ENCODE measurements around the gene OR4S2. TPM values are rescaled to one million over a fixed set of nuclear protein-coding genes. Genes with fewer than 3 reads are reported as not detected.

The OR4S2 gene
- total and polyA plus RNA-seq, 2 experiments from 2014 or later, result not detected

DNA sequence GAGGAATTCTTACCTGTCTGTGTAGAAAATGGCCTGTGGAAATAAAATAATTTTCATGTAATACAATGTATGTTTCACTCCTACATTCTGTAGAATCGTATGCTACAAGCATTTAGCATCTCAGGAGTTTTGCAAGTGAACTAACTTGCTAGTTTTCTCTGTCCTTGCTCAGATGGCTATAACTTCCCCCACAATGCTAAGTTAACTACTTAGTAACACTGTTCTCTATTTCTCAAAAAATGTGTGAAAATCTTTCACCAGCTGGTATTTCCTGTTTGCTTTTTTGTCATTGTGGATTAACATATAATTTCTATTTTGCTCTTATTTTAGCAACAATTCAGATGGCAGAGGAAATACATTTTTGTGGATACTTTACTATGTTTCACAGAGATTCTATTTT is 4.4 kb downstream of the OR4S2 start:
- H3K79me2 ChIP-seq (ENCODE audit: insufficient read depth), result no peaks in the 10 kb centered on the region
- no peak overlapping the region for H3K4me2 ChIP-seq (ENCODE audit: unreplicated experiment)
- H3K27ac ChIP-seq, result no peak overlapping the region
- H3K9ac ChIP-seq, result no peak overlapping the region
- no peaks in the 10 kb centered on the region for H4K20me1 ChIP-seq (ENCODE audit: insufficient read depth)
- no peaks in the 10 kb centered on the region for H3K36me3 ChIP-seq (ENCODE audit: low read depth)
- TF ChIP-seq EZH2phosphoT487 (IDR thresholded peaks at IDR 0.05; ENCODE audit: insufficient read depth, low read depth), result no peak
- no peak for TF ChIP-seq EZH2 (IDR thresholded peaks at IDR 0.05; ENCODE audit: insufficient read depth, poor library complexity, severe bottlenecking)
- WGBS, 2 experiments (ENCODE audit: low coverage in 1 of 2, low lambda C conversion rate in 2 of 2, missing lambda C conversion rate in 2 of 2), result 10 to 17% methylated on average over 1 of the region's 1 CpG
- no peaks in the 10 kb centered on the region for H3K27me3 ChIP-seq (replicated peaks; ENCODE audit: insufficient read depth)
- H3K9me3 ChIP-seq (ENCODE audit: low read depth), result no peaks in the 10 kb centered on the region
- H3F3A ChIP-seq (ENCODE audit: insufficient read depth), result no peaks in the 10 kb centered on the region
- H3K4me1 ChIP-seq (ENCODE audit: insufficient read depth), result no peaks in the 10 kb centered on the region
- DNase-seq, result no peak
- in situ Hi-C loops (cut with MboI), result no loop called here
- H2AFZ ChIP-seq, result no peak overlapping the region
- no peak overlapping the region for H3K4me3 ChIP-seq
- no peaks in the 10 kb centered on the region for H3K9me2 ChIP-seq (ENCODE audit: insufficient read depth)

GRCh38 chr11:55655096-55655495 is 7.0 kb downstream of the OR4S2 start:
- H3K4me2 ChIP-seq (ENCODE audit: unreplicated experiment), result no peak overlapping the region
- no peaks in the 10 kb centered on the region for H3K9me3 ChIP-seq (ENCODE audit: low read depth)
- TF ChIP-seq EZH2phosphoT487 (IDR thresholded peaks at IDR 0.05; ENCODE audit: insufficient read depth, low read depth) (no peak), EZH2 (IDR thresholded peaks at IDR 0.05; ENCODE audit: insufficient read depth, poor library complexity, severe bottlenecking) (no peak)
- no peaks in the 10 kb centered on the region for H3K4me1 ChIP-seq (ENCODE audit: insufficient read depth)
- no peaks in the 10 kb centered on the region for H3K79me2 ChIP-seq (ENCODE audit: insufficient read depth)
- no peaks in the 10 kb centered on the region for H3K36me3 ChIP-seq (ENCODE audit: low read depth)
- no peak overlapping the region for H3K27ac ChIP-seq
- H4K20me1 ChIP-seq (ENCODE audit: insufficient read depth), result no peaks in the 10 kb centered on the region
- H3K9me2 ChIP-seq (ENCODE audit: insufficient read depth), result no peaks in the 10 kb centered on the region
- H3F3A ChIP-seq (ENCODE audit: insufficient read depth), result no peaks in the 10 kb centered on the region
- no peak overlapping the region for H2AFZ ChIP-seq
- H3K9ac ChIP-seq, result no peak overlapping the region
- no peaks in the 10 kb centered on the region for H3K27me3 ChIP-seq (replicated peaks; ENCODE audit: insufficient read depth)
- no peak for DNase-seq
- H3K4me3 ChIP-seq, result no peak overlapping the region
- in situ Hi-C loops (cut with MboI), result no loop called here

- Histone ChIP-seq H3K9me2 (ENCODE audit: insufficient read depth) (no peaks in the 10 kb centered on the region), H3K4me1 (ENCODE audit: insufficient read depth) (no peaks in the 10 kb centered on the region), H3K9me3 (ENCODE audit: low read depth) (no peaks in the 10 kb centered on the region), H3K4me2 (ENCODE audit: unreplicated experiment) (no peak overlapping the region), H3F3A (ENCODE audit: insufficient read depth) (no peaks in the 10 kb centered on the region), H3K36me3 (ENCODE audit: low read depth) (no peaks in the 10 kb centered on the region), H3K9ac (no peak overlapping the region), H3K27me3 (replicated peaks; ENCODE audit: insufficient read depth) (no peaks in the 10 kb centered on the region), H3K4me3 (no peak overlapping the region), H4K20me1 (ENCODE audit: insufficient read depth) (no peaks in the 10 kb centered on the region), H2AFZ (no peak overlapping the region), H3K79me2 (ENCODE audit: insufficient read depth) (no peaks in the 10 kb centered on the region), H3K27ac (no peak overlapping the region)
- no peak for DNase-seq
- in situ Hi-C loops (cut with MboI), result no loop called here
- TF ChIP-seq EZH2phosphoT487 (IDR thresholded peaks at IDR 0.05; ENCODE audit: insufficient read depth, low read depth) (no peak), EZH2 (IDR thresholded peaks at IDR 0.05; ENCODE audit: insufficient read depth, poor library complexity, severe bottlenecking) (no peak)
- WGBS, 2 experiments (ENCODE audit: low coverage in 1 of 2, low lambda C conversion rate in 2 of 2, missing lambda C conversion rate in 2 of 2), result 14 to 19% methylated on average over 2 of the region's 2 CpGs
Measured at GRCh38 chr11:55658031-55658573, 10.0 kb downstream of the OR4S2 start.

DNA sequence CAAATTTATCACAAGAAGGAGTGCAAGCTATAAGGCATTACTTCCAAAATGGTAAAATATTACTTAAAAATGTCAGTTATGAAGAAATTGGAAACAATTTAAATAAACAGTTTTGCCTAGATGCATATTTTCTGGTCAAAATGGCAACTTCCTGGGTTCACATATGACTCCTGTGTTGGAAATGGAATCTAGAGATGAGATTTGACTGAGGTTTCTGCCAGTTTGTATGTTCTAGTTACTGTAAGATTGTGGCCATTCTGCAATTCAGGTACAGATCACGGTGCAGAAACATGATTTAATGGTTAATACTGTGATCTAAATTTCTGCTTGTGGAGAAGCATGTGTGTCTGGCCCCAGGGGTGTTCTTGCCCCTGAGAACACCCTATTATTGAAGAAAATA is 10.5 kb downstream of the OR4S2 start:
- H3K27me3 ChIP-seq (replicated peaks; ENCODE audit: insufficient read depth), result no peaks in the 10 kb centered on the region
- no peak overlapping the region for H2AFZ ChIP-seq
- no peaks in the 10 kb centered on the region for H3K9me3 ChIP-seq (ENCODE audit: low read depth)
- no peak overlapping the region for H3K4me2 ChIP-seq (ENCODE audit: unreplicated experiment)
- TF ChIP-seq EZH2 (IDR thresholded peaks at IDR 0.05; ENCODE audit: insufficient read depth, poor library complexity, severe bottlenecking) (no peak), EZH2phosphoT487 (IDR thresholded peaks at IDR 0.05; ENCODE audit: insufficient read depth, low read depth) (no peak)
- no peak overlapping the region for H3K27ac ChIP-seq
- no peak overlapping the region for H3K4me3 ChIP-seq
- H3K4me1 ChIP-seq (ENCODE audit: insufficient read depth), result no peaks in the 10 kb centered on the region
- 0 to 3% methylated on average over 1 of the region's 1 CpG for WGBS, 2 experiments (ENCODE audit: low coverage in 1 of 2, low lambda C conversion rate in 2 of 2, missing lambda C conversion rate in 2 of 2)
- in situ Hi-C loops (cut with MboI), result no loop called here
- no peak overlapping the region for H3K9ac ChIP-seq
- H3K36me3 ChIP-seq (ENCODE audit: low read depth), result no peaks in the 10 kb centered on the region
- H3K9me2 ChIP-seq (ENCODE audit: insufficient read depth), result no peaks in the 10 kb centered on the region
- no peaks in the 10 kb centered on the region for H3F3A ChIP-seq (ENCODE audit: insufficient read depth)
- H4K20me1 ChIP-seq (ENCODE audit: insufficient read depth), result no peaks in the 10 kb centered on the region
- DNase-seq, result no peak
- H3K79me2 ChIP-seq (ENCODE audit: insufficient read depth), result no peaks in the 10 kb centered on the region

GRCh38 chr11:55661901-55662300 is 13.8 kb downstream of the OR4S2 start, which contains the start of gene OR4C6:
OR4C6 (plus strand) TSS chr11:55662201; CDS start chr11:55665167, 2,966 bp downstream.
- in situ Hi-C loops (cut with MboI), result no loop called here
- H3K79me2 ChIP-seq (ENCODE audit: insufficient read depth), result no peaks in the 10 kb centered on the region
- H3K4me2 ChIP-seq (ENCODE audit: unreplicated experiment), result no peak within 1 kb of the TSS
- DNase-seq, result no peak
- H3K4me1 ChIP-seq (ENCODE audit: insufficient read depth), result no peaks in the 10 kb centered on the region
- no peak within 1 kb of the TSS for H3K9ac ChIP-seq
- H3K4me3 ChIP-seq, result no peak within 1 kb of the TSS
- H3K9me2 ChIP-seq (ENCODE audit: insufficient read depth), result no peaks in the 10 kb centered on the region
- 7 to 15% methylated on average over 1 of the region's 1 CpG for WGBS, 2 experiments (ENCODE audit: low coverage in 1 of 2, low lambda C conversion rate in 2 of 2, missing lambda C conversion rate in 2 of 2)
- H2AFZ ChIP-seq, result no peak within 1 kb of the TSS
- no peaks in the 10 kb centered on the region for H3K27me3 ChIP-seq (replicated peaks; ENCODE audit: insufficient read depth)
- H3F3A ChIP-seq (ENCODE audit: insufficient read depth), result no peaks in the 10 kb centered on the region
- no peaks in the 10 kb centered on the region for H3K36me3 ChIP-seq (ENCODE audit: low read depth)
- H4K20me1 ChIP-seq (ENCODE audit: insufficient read depth), result no peaks in the 10 kb centered on the region
- no peak for TF ChIP-seq EZH2 (IDR thresholded peaks at IDR 0.05; ENCODE audit: insufficient read depth, poor library complexity, severe bottlenecking)
- no peak within 1 kb of the TSS for H3K27ac ChIP-seq
- no peaks in the 10 kb centered on the region for H3K9me3 ChIP-seq (ENCODE audit: low read depth)

All from GM23248 (cell line).